Measurements from ENCODE around the gene PKD1.
A peak's percentile ranks its signal among the peaks of the same experiment; 100 is the strongest.
"Not testable (repeated sequence)": the region's sequence is repeated elsewhere in the genome, so short reads cannot be mapped to it uniquely, and the experiment has no call there.

The PKD1 gene

GRCh38 chr16:2105769-2106168, 29.9 kb downstream of the PKD1 start:
- not testable (repeated sequence) for DNase-seq

GRCh38 chr16:2105291-2105690, 30.4 kb downstream of the PKD1 start:
- DNase-seq, result not testable (repeated sequence)

DNA sequence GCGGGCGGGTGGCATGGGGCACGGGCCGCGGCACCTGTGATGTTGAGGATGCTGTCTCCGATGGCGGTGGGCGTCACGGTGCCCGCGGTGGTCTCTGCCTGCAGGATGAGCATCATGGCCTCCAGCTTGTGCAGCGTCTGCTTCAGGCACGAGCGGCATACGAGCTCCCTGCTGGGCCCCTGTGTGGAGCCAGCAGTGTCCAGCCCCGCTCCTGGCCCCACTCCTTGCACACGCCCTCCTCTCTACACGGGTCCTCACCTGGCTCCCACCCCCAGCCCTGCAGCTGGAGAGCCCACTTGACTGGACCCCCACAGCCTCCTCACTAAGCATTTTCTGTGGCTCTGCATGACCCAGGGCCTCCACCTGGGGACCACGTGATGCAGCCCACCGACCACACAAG, 31.2 kb downstream of the PKD1 start:
- not testable (repeated sequence) for DNase-seq

GRCh38 chr16:2102471-2102870, 33.2 kb downstream of the PKD1 start:
- DNase-seq, result no peak

- not testable (repeated sequence) for DNase-seq
Observed at GRCh38 chr16:2101581-2101980, 34.1 kb downstream of the PKD1 start.

- not testable (repeated sequence) for DNase-seq
Observed at GRCh38 chr16:2097689-2098088, 38.0 kb downstream of the PKD1 start.

DNA sequence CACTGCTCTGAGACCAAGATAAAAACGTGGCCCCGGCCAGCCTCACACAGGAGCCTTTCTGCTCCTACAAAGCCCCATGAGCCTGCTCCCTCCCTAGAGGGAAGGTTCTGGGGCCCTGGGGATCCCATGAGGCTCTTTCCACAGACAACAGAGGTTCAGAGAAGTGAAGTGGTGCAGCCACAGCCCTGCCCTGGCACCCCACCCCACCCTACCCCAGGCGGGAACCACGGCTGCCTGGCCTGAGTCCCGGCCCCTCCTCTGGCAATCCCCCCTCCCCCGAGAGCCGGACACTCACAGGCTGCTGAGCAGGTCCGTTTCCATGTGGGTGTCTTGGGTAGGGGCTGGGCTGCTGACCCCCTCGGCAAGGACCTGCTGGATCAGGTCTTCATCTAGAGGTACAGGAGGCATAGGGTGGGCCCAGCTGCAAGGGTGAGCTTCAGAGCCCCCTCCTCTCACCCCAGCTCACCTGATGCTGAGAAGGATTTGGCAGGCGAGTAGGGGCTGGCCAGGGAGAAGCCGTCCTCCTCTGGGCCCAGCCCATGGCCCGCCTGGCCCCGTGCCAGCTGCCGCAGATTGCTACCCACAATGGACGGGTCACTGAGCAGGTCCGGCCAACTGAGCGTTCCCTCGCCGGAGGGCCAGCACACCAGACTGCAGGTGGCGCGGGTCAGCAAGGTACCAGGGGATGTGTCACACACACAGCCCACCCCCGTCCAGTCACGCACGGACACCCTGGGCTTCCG, 38.7 kb downstream of the PKD1 start:
- DNase-seq, result no peak

- DNase-seq, result no peak
Observed at GRCh38 chr16:2095918-2096582, 39.6 kb downstream of the PKD1 start.

- DNase-seq, result no peak
Observed at GRCh38 chr16:2095315-2095853, 40.3 kb downstream of the PKD1 start.

- no peak for DNase-seq
Observed at GRCh38 chr16:2093793-2094192, 41.9 kb downstream of the PKD1 start.

DNA sequence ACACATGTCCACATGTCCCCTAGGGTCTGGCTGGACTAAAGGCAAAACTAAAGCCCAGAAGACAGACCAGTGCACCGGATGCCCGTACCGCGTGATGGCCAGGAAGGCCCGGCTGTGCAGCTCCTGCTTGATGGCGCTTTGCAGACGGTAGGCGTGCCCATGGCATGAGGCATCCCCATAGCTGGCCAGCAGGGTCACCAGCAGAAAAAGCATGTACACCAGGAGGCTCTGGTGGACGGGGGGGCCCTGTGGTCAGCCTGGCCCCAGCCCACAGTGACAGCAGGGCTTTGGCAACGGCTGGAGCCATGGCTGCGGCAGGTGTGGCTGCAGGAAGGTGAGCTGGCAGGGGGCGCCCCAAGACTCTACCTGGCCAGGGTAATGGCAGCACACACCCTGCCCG, 42.8 kb downstream of the PKD1 start:
- DNase-seq, result no peak

- DNase-seq, result no peak
Observed at GRCh38 chr16:2092256-2092620, 43.5 kb downstream of the PKD1 start.

DNA sequence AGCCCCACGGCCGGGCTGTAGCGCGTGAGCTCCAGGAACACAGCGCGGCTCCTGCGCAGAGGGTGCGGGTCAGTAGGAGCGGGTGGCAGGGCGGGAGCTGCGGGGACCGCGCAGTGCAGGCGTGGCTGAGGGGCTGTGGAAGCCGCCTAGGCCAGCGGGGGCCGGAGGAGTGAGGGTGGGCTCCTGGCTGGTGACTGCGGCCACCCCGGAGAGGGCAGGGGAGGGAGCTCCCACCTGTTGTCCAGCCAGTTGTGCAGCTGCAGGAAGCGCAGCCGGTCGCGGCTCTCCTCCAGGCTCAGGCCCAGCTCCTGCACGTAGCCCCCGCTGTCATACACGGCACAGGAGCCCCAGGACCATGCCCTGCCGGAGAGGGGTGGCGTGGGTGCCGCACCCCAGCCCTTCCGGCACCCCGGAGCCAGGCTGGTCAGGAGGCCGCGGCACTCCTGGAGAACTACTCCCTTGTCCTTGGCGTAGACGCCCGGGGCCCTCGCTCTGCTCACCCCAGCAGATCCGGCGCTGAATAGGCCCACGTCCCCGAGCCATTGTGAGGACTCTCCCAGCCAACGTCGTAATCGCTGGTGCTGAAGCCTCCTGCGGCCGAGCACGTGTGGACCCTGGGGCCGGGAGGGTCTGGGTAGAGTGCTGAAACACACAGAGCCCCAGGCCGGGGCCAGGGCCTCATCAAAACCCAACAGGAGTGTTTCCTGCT, 44.0 kb downstream of the PKD1 start:
- no peak for DNase-seq

- peak; percentile 39 to 62 for DNase-seq
Observed at GRCh38 chr16:2090777-2091546, 44.7 kb downstream of the PKD1 start.

DNA sequence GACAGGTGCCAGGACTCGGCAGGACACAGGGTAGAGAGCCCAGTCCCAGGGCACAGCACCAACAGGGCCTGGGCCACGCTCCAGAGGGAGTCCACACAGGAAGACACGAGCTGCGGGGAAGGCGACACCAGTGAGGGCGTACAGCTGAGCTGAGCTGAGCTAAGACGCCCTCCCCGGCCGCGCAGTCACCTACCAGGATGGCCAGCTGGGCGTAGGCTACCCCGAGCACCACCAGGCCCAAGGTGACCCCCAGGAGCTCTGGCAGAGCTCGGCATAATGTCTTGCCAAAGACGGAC, 45.3 kb downstream of the PKD1 start:
- DNase-seq, result no peak

DNA sequence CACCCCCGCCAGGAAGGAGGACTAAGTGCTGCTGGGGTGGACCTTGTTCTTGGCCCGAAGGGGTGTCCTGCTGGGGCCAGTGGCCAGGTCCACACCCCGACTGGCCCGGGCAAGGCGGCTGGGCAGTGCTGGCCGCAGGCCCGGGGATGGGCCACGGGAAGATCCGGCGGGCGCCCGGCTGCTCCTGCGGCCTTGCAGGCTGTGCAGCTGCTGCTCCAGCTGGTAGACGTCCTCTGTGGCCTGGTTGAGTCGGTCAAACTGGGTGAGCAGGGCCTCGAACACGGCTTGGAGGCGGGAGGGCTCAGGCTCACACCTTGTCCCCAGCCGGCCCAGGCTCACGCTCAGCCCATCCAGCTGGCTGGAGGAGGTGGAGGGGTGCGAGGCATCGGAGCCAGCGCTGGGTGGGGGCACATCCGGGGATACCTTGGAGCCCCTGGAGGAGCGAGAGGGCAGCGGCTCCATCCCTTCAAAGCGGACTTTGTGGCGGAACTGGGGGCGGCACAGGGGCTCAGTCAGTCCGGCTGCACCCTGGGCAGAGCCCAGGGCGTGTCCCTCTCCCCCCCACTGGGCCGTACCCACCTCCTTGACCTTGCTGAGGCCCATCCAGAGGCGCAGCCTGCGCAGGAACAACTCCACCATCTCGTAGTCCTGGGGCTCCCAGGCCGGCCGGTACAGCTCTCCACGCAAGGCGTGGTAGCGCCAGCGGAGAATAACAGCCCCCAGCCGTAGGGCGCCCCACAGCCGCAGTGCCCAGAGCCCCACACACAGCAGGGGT, 45.8 kb downstream of the PKD1 start:
- no peak for DNase-seq

DNA sequence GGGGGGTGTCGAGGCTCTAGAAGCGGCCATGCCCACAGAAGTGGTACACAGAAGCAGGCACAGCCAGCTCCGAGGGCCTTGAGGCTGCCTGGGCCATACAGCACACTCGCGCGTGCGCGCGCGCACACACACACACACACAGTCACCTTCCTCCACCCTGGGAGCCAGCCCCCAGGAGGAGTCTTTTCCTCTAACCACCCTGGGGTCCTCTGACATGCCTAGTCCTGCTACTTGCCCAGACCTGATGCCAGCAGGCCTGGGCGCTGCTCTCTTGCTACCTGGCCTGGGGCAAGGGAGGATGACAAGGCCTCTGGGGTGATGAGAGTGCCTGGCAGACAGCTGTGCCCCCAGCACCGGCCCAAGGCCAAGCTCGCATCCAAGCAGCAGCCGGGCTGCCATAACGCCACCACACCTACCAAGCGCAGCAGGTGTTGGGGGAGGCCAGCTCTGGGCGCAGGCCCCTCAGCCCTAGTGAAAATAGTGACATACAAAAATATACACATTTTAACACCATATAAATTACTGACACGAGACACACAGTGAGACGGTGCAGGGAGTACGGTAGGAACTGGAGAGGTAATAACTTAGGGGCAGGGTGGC, 46.8 kb downstream of the PKD1 start:
- DNase-seq, result no peak

- DNase-seq, result no peak
Observed at GRCh38 chr16:2087748-2088631, 47.7 kb downstream of the PKD1 start.

- DNase-seq, result no peak
Observed at GRCh38 chr16:2086812-2087747, 48.6 kb downstream of the PKD1 start.
